H1 (cell line): ENCODE measurements around the gene TRIM6. TPM values are rescaled to one million over a fixed set of nuclear protein-coding genes. Genes with fewer than 3 reads are reported as not detected.

Experiments
- CTCF ChIA-PET: fragments of 300-600 bp; sonication (Branson Sonifier 250); formaldehyde crosslinking; loops from one replicate; lab custom pipeline; 2021; ENCODE audit not compliant: partially characterized antibody; lab: Charles Lee
- POLR2A ChIA-PET: fragments of 300-600 bp; sonication (Branson Sonifier 250); formaldehyde crosslinking; loops from one replicate; lab custom pipeline; 2021; ENCODE audit warnings: inconsistent platforms; ENCODE audit not compliant: partially characterized antibody; lab: Charles Lee
- DNase-seq, 2 experiments: peaks; one replicate each; pipeline versions ENCODE4 v3.0.0 to v3.0.0-alpha.2; 2010 to 2022; ENCODE audit warnings: low spot score in 2 of 2, low read depth in 1 of 2, mixed read lengths in 1 of 2
- FAIRE-seq: peaks from 2 replicates; lab custom pipeline; 2011; peaks lifted over from hg19 to GRCh38; lab: Jason Lieb, UNC
- H2AFZ ChIP-seq: 2 replicates; pipeline ENCODE4 v1.8.1; 2012; ENCODE audit warnings: low read length, inconsistent platforms
- H2AK5ac ChIP-seq: 2 replicates; pipeline ENCODE4 v1.6.1; 2013; ENCODE audit warnings: low read depth, low read length
- H2BK120ac ChIP-seq: replicated peaks from 2 replicates; pipeline ENCODE3; 2013; ENCODE audit warnings: low read depth, low read length, inconsistent platforms
- H2BK12ac ChIP-seq: 2 replicates; pipeline ENCODE4 v1.6.1; 2013; ENCODE audit warnings: low read depth, low read length
- H2BK15ac ChIP-seq: 2 replicates; pipeline ENCODE4 v1.6.1; 2013; ENCODE audit warnings: low read length
- H2BK20ac ChIP-seq: 2 replicates; pipeline ENCODE4 v1.6.1; 2013; ENCODE audit warnings: low read length
- H2BK5ac ChIP-seq: 2 replicates; pipeline ENCODE4 v1.6.1; 2013; ENCODE audit warnings: low read depth, low read length
- H3K14ac ChIP-seq: 2 replicates; pipeline ENCODE4 v1.6.1; 2013; ENCODE audit warnings: inconsistent platforms; ENCODE audit not compliant: insufficient read length
- H3K18ac ChIP-seq: 2 replicates; pipeline ENCODE4 v1.6.1; 2013; ENCODE audit warnings: low read length; ENCODE audit errors: extremely low read depth
- H3K23ac ChIP-seq: 2 replicates; pipeline ENCODE4 v1.6.1; 2013; ENCODE audit warnings: inconsistent platforms; ENCODE audit not compliant: insufficient read length
- H3K23me2 ChIP-seq: 2 replicates; pipeline ENCODE4 v1.6.1; 2013; ENCODE audit warnings: low read depth, low read length
- H3K27ac ChIP-seq: 2 replicates; pipeline ENCODE4 v1.6.1; 2011; ENCODE audit warnings: low read depth, low read length, inconsistent platforms
- H3K27me3 ChIP-seq, 4 experiments: replicated peaks in 1 of 4; 1 replicate in 1 of 4; 2 replicates in 3 of 4; pipeline versions ENCODE4 v1.6.1 to v1.8.1; 2011 to 2013; ENCODE audit warnings: low read length in 3 of 4, mild to moderate bottlenecking in 3 of 4, inconsistent platforms in 2 of 4, mixed read lengths in 2 of 4, moderate library complexity in 1 of 4; ENCODE audit not compliant: control insufficient read depth in 3 of 4, insufficient read depth in 3 of 4; ENCODE audit errors: extremely low read depth in 1 of 4
- H3K36me3 ChIP-seq, 4 experiments: 2 replicates each; pipeline versions ENCODE4 v1.6.1 to v1.8.1; 2011 to 2013; ENCODE audit warnings: mild to moderate bottlenecking in 4 of 4, low read length in 3 of 4, moderate library complexity in 2 of 4, control low read depth in 1 of 4, inconsistent platforms in 1 of 4; ENCODE audit not compliant: insufficient read depth in 4 of 4, control insufficient read depth in 2 of 4
- H3K4ac ChIP-seq: replicated peaks from 2 replicates; pipeline ENCODE3; 2013; ENCODE audit warnings: low read length, low read depth, mixed read lengths, inconsistent platforms; ENCODE audit not compliant: insufficient read length
- H3K4me1 ChIP-seq, 4 experiments: replicated peaks in 1 of 4; 1 replicate in 1 of 4; 2 replicates in 3 of 4; pipeline versions ENCODE4 v1.6.1 to v1.8.1; 2011 to 2013; ENCODE audit warnings: low read length in 3 of 4, inconsistent platforms in 2 of 4, mixed read lengths in 1 of 4; ENCODE audit not compliant: insufficient read depth in 4 of 4, control insufficient read depth in 3 of 4
- H3K4me2 ChIP-seq, 2 experiments: 2 replicates each; pipeline versions ENCODE4 v1.6.1 to v1.8.1; 2011 to 2013; ENCODE audit warnings: low read depth in 2 of 2, low read length in 2 of 2, control low read depth in 1 of 2, inconsistent platforms in 1 of 2, mild to moderate bottlenecking in 1 of 2; ENCODE audit not compliant: insufficient read depth in 1 of 2
- H3K4me3 ChIP-seq, 4 experiments: fragments of 200-600, 300-600 bp in 1 of 4; sonication (generic), shearing (Covaris generic), sonication (Bioruptor Twin) in 1 of 4; 2 replicates each; pipeline versions ENCODE4 v1.5.1 to v1.8.1; 2011 to 2016; ENCODE audit warnings: low read length in 4 of 4, low read depth in 3 of 4, control low read depth in 2 of 4, inconsistent platforms in 2 of 4, mild to moderate bottlenecking in 2 of 4, mixed read lengths in 1 of 4, moderate library complexity in 1 of 4; ENCODE audit not compliant: insufficient read depth in 2 of 4; ENCODE audit errors: extremely low read depth in 1 of 4
- H3K56ac ChIP-seq: replicated peaks from 2 replicates; pipeline ENCODE3; 2013; ENCODE audit warnings: low read depth, mild to moderate bottlenecking, mixed read lengths, low read length, inconsistent platforms; ENCODE audit not compliant: insufficient read length
- H3K79me1 ChIP-seq: 2 replicates; pipeline ENCODE4 v1.6.1; 2013; ENCODE audit warnings: low read depth, low read length, control low read depth
- H3K79me2 ChIP-seq, 2 experiments: 2 replicates each; pipeline versions ENCODE4 v1.6.1 to v1.8.1; 2012 to 2013; ENCODE audit warnings: low read length in 2 of 2, mild to moderate bottlenecking in 2 of 2, inconsistent platforms in 1 of 2; ENCODE audit not compliant: insufficient read depth in 2 of 2, control insufficient read depth in 1 of 2
- H3K9ac ChIP-seq, 4 experiments: replicated peaks in 1 of 4; 1 replicate in 1 of 4; 2 replicates in 3 of 4; pipeline versions ENCODE4 v1.6.1 to v1.8.1; 2011 to 2013; ENCODE audit warnings: low read depth in 3 of 4, low read length in 3 of 4, control low read depth in 2 of 4, mild to moderate bottlenecking in 2 of 4, moderate library complexity in 2 of 4, inconsistent platforms in 1 of 4; ENCODE audit errors: extremely low read depth in 1 of 4
- H3K9me3 ChIP-seq, 2 experiments: 2 replicates each; pipeline versions ENCODE4 v1.6.1 to v1.8.1; 2012 to 2013; ENCODE audit warnings: mild to moderate bottlenecking in 2 of 2, moderate library complexity in 2 of 2, control low read depth in 1 of 2, inconsistent platforms in 1 of 2, low read depth in 1 of 2, low read length in 1 of 2, mixed read lengths in 1 of 2; ENCODE audit not compliant: insufficient read depth in 2 of 2
- H4K20me1 ChIP-seq, 2 experiments: replicated peaks in 1 of 2; 2 replicates each; pipeline versions ENCODE3 to v1.8.1; 2011 to 2013; ENCODE audit warnings: inconsistent platforms in 2 of 2, low read length in 2 of 2, mild to moderate bottlenecking in 1 of 2; ENCODE audit not compliant: insufficient read depth in 2 of 2, control insufficient read depth in 1 of 2
- H4K5ac ChIP-seq: 2 replicates; pipeline ENCODE4 v1.6.1; 2013; ENCODE audit warnings: low read length, low read depth, mixed read lengths, inconsistent platforms; ENCODE audit not compliant: insufficient read length
- H4K8ac ChIP-seq: 2 replicates; pipeline ENCODE4 v1.8.0; 2013; ENCODE audit warnings: mild to moderate bottlenecking, moderate library complexity, low read length, inconsistent platforms; ENCODE audit not compliant: insufficient read depth; ENCODE audit errors: extremely low read depth
- H4K91ac ChIP-seq: replicated peaks from 2 replicates; pipeline ENCODE3; 2013; ENCODE audit warnings: low read length, mixed read lengths, inconsistent platforms; ENCODE audit not compliant: insufficient read length
- ATF3 ChIP-seq: IDR thresholded peaks from 2 replicates; pipeline ENCODE4 v1.6.1; 2011; ENCODE audit warnings: low read depth, mild to moderate bottlenecking, low read length; ENCODE audit not compliant: insufficient read depth
- BACH1 ChIP-seq: IDR thresholded peaks from 2 replicates; pipeline ENCODE4 v1.6.1; 2012; ENCODE audit warnings: low read length, improper control_type of control experiment
- CHD1 ChIP-seq: IDR thresholded peaks from 2 replicates; pipeline ENCODE4 v1.6.1; 2012; ENCODE audit warnings: low read depth, low read length, improper control_type of control experiment
- EGR1 ChIP-seq: IDR thresholded peaks from 2 replicates; pipeline ENCODE4 v1.6.1; 2011; ENCODE audit warnings: low read depth, low read length, borderline replicate concordance
- EP300 ChIP-seq, 2 experiments: IDR thresholded peaks; 1 replicate in 1 of 2; 2 replicates in 1 of 2; pipeline ENCODE4 v1.6.1; 2011 to 2012; ENCODE audit warnings: low read depth in 2 of 2, low read length in 2 of 2, mild to moderate bottlenecking in 2 of 2, borderline replicate concordance in 1 of 2, inconsistent platforms in 1 of 2, moderate library complexity in 1 of 2
- HDAC2 ChIP-seq, 2 experiments: fragments of 300-600 bp in 1 of 2; sonication (generic) in 1 of 2; IDR thresholded peaks; 2 replicates each; pipeline ENCODE4 v1.6.1; 2011 to 2012; ENCODE audit warnings: low read depth in 2 of 2, low read length in 2 of 2, mild to moderate bottlenecking in 2 of 2, moderate library complexity in 2 of 2, borderline replicate concordance in 1 of 2, inconsistent platforms in 1 of 2
- JUN ChIP-seq: IDR thresholded peaks from 2 replicates; pipeline ENCODE4 v1.6.1; 2011; ENCODE audit warnings: low read depth, mild to moderate bottlenecking, improper control_type of control experiment, low read length
- JUND ChIP-seq: IDR thresholded peaks from 2 replicates; pipeline ENCODE4 v1.6.1; 2011; ENCODE audit warnings: mild to moderate bottlenecking, improper control_type of control experiment, low read length
- KDM4A ChIP-seq: IDR thresholded peaks from one replicate; pipeline ENCODE4 v1.7.1; 2012; ENCODE audit warnings: low read depth, mild to moderate bottlenecking, moderate library complexity, low read length, inconsistent platforms; ENCODE audit not compliant: severe bottlenecking
- MAFK ChIP-seq: IDR thresholded peaks from 2 replicates; pipeline ENCODE4 v1.6.1; 2012; ENCODE audit warnings: low read depth, mild to moderate bottlenecking, improper control_type of control experiment, low read length
- POLR2A ChIP-seq, 2 experiments: IDR thresholded peaks; 1 replicate in 1 of 2; 2 replicates in 1 of 2; pipeline ENCODE4 v1.6.1; 2011; ENCODE audit warnings: low read depth in 2 of 2, low read length in 2 of 2, mild to moderate bottlenecking in 2 of 2; ENCODE audit errors: control extremely low read depth in 1 of 2
- RAD21 ChIP-seq, 2 experiments: IDR thresholded peaks in 1 of 2; conservative IDR thresholded peaks in 1 of 2; 2 replicates each; pipeline ENCODE4 v1.6.1; 2011; ENCODE audit warnings: low read depth in 2 of 2, low read length in 2 of 2, improper control_type of control experiment in 1 of 2, inconsistent platforms in 1 of 2, mild to moderate bottlenecking in 1 of 2, moderate library complexity in 1 of 2
- RFX5 ChIP-seq: IDR thresholded peaks from 2 replicates; pipeline ENCODE4 v1.6.1; 2011; ENCODE audit warnings: low read depth, low read length, improper control_type of control experiment, borderline replicate concordance
- SRF ChIP-seq: IDR thresholded peaks from 2 replicates; pipeline ENCODE4 v1.6.1; 2011; ENCODE audit warnings: mild to moderate bottlenecking, low read depth, low read length, moderate library complexity
- WGBS, 2 experiments: shearing (Covaris generic) in 1 of 2; methylation state at CpG; one replicate each; pipeline versions ENCODE4 v1.1.6 to v1.1.7; 2013 to 2015; ENCODE audit warnings: low lambda C conversion rate in 2 of 2, mixed read lengths in 2 of 2, inconsistent platforms in 1 of 2, low coverage in 1 of 2, missing lambda C conversion rate in 1 of 2; ENCODE audit not compliant: insufficient replicate concordance in 2 of 2, insufficient coverage in 1 of 2, insufficient read length in 1 of 2; ENCODE audit errors: extremely low coverage in 1 of 2, missing lambda C conversion rate in 1 of 2; 5-methylcytosine and 5-hydroxymethylcytosine counted together
- polyA plus RNA-seq, 7 experiments: library from polyadenylated mRNA; depleted of rRNA in 3 of 7; stranded (reverse) in 5 of 7; unstranded in 2 of 7; fragments of >200 nt in 5 of 7; fragments of 200-250 nt in 2 of 7; gene quantifications; 1 replicate in 5 of 7; 2 replicates in 1 of 7; 4 replicates in 1 of 7; pipeline versions ENCODE4 v1.2.1 to v1.2.3, GENCODE V29; 2011 to 2013; ENCODE audit warnings: missing spikeins in 2 of 7, mixed read lengths in 2 of 7
- total RNA-seq: library from RNA; stranded (reverse); fragmentation: NEBNext Ultra II Directional; extraction: Animal tissue kit (Norgen Biotek cat#: 25700); gene quantifications from 2 replicates; pipeline ENCODE4 v1.2.1, GENCODE V29; 2021

The TRIM6 gene
- total and polyA plus RNA-seq, 2 of the 8 experiments (the other 6 are each of a cell fraction or from before 2014, with no cell fraction given) = 21.6 to 23.3 TPM

GRCh38 chr11:5626196-5626595 is 29.8 kb downstream of the TRIM6 start:
- no peak overlapping the region for H2BK5ac ChIP-seq
- H4K91ac ChIP-seq = no peak overlapping the region
- H3K79me1 ChIP-seq = no peaks in the 10 kb centered on the region; the same call in 1 of the 2 replicates
- FAIRE-seq = no peak
- H3K9me3 ChIP-seq = no peaks in the 10 kb centered on the region
- H2BK12ac ChIP-seq = no peak overlapping the region
- H3K56ac ChIP-seq = no peak overlapping the region
- H3K36me3 ChIP-seq = no peaks in the 10 kb centered on the region
- H4K5ac ChIP-seq = no peak overlapping the region
- H3K4me2 ChIP-seq = no peak overlapping the region
- no peaks in the 10 kb centered on the region for H3K79me2 ChIP-seq
- H3K27me3 ChIP-seq = no peaks in the 10 kb centered on the region
- DNase-seq = no peak
- H2BK20ac ChIP-seq = no peak overlapping the region
- no peaks in the 10 kb centered on the region for H3K23me2 ChIP-seq
- H3K23ac ChIP-seq = no peak overlapping the region
- WGBS, 2 experiments = 86% methylated on average over 5 of the region's 5 CpGs; no CpG with 5 or more reads in 1 of the 2 experiments
- H2AK5ac ChIP-seq = no peak overlapping the region
- CTCF ChIA-PET = interaction anchor here (1.0 kb wide), 1 partner anchor 33 kb away, joined by 3 read pairs; no protein-coding TSS in a partner anchor
- H2AFZ ChIP-seq = no peak overlapping the region
- H3K4ac ChIP-seq = no peak overlapping the region
- H3K9ac ChIP-seq = no peak overlapping the region
- H3K14ac ChIP-seq = no peak overlapping the region
- peaks cover 0 to 13% (median 4%) of the 10 kb centered on the region in 4 experiments; a peak in 4 of 7 replicates for H3K4me1 ChIP-seq
- H3K18ac ChIP-seq = no peak overlapping the region
- H3K27ac ChIP-seq = no peak overlapping the region
- no peaks in the 10 kb centered on the region for H4K20me1 ChIP-seq
- H3K4me3 ChIP-seq = no peak overlapping the region
- no peak overlapping the region for H2BK15ac ChIP-seq
- H4K8ac ChIP-seq = no peak overlapping the region
- no peak overlapping the region for H2BK120ac ChIP-seq
- POLR2A ChIA-PET = no interaction called here
- no peak for TF ChIP-seq EP300 (IDR thresholded peaks at IDR 0.05; ENCODE audit: borderline replicate concordance in 1 of 2, low read depth in 2 of 2, low read length in 2 of 2)
- TF ChIP-seq KDM4A = no peak
- TF ChIP-seq MAFK = no peak
- TF ChIP-seq EGR1 = no peak
- no peak for TF ChIP-seq POLR2A (IDR thresholded peaks at IDR 0.05; ENCODE audit: control extremely low read depth in 1 of 2, low read depth in 2 of 2, low read length in 2 of 2)
- TF ChIP-seq HDAC2 (IDR thresholded peaks at IDR 0.05; ENCODE audit: borderline replicate concordance in 1 of 2, low read depth in 2 of 2, low read length in 2 of 2) = no peak
- TF ChIP-seq SRF = no peak
- TF ChIP-seq BACH1 = no peak
- no peak for TF ChIP-seq CHD1
- no peak for TF ChIP-seq RAD21 (IDR thresholded peaks at IDR 0.05 in 1 of 2, conservative IDR thresholded peaks at IDR 0.05 in 1 of 2; ENCODE audit: low read depth in 2 of 2, low read length in 2 of 2)
- no peak for TF ChIP-seq RFX5
- TF ChIP-seq JUND = no peak
- TF ChIP-seq JUN = no peak
- TF ChIP-seq ATF3 = no peak
